ENCODE measurements around the gene DCLRE1C.

GRCh38 chr10:14855453-14855852 is 98.4 kb downstream of the DCLRE1C start:
- TF ChIP-seq POLR2AphosphoS5 (IDR thresholded peaks at IDR 0.05; ENCODE audit: insufficient read depth in 1 of 2, low read depth in 1 of 2) (no peak), CTCF (IDR thresholded peaks at IDR 0.05) (no peak)
